Loucy (cell line): ENCODE data around the gene SLC35E1.

ENCODE experiments used
- EZH2phosphoT487 ChIP-seq: fragments of 200-600 bp; IDR thresholded peaks from 2 replicates; pipeline ENCODE4 v1.6.1; 2018; ENCODE audit warnings: antibody characterized with exemption, mild to moderate bottlenecking, moderate library complexity, borderline replicate concordance
- TF ChIP-seq, protein P1 (sequence below): fragments of 200-600 bp; sonication (generic); conservative IDR thresholded peaks from 2 replicates; pipeline ENCODE4 v1.5.1; 2014; ENCODE audit warnings: mild to moderate bottlenecking, antibody characterized with exemption, low read length

DNA sequence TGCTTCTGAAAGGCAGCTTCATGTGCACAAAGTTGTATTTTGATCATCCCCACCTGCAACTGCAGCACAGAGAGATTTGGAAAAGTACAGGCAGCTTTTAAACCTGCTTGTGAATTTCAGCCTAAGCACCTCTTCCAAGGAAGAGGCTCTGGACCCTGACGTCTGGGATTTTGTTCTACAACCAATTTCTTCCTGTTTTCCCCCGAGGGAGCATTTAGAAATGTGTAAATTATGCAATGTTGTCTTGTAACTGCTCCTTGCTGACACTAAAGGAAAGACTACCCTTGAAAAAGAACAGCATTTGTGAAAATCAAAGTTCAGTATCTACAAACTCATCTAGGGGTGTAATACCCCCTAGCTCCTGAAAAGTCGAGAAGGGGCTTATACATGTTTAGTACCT, 40.4 kb upstream of the SLC35E1 start:
- TF ChIP-seq, protein P1, sequence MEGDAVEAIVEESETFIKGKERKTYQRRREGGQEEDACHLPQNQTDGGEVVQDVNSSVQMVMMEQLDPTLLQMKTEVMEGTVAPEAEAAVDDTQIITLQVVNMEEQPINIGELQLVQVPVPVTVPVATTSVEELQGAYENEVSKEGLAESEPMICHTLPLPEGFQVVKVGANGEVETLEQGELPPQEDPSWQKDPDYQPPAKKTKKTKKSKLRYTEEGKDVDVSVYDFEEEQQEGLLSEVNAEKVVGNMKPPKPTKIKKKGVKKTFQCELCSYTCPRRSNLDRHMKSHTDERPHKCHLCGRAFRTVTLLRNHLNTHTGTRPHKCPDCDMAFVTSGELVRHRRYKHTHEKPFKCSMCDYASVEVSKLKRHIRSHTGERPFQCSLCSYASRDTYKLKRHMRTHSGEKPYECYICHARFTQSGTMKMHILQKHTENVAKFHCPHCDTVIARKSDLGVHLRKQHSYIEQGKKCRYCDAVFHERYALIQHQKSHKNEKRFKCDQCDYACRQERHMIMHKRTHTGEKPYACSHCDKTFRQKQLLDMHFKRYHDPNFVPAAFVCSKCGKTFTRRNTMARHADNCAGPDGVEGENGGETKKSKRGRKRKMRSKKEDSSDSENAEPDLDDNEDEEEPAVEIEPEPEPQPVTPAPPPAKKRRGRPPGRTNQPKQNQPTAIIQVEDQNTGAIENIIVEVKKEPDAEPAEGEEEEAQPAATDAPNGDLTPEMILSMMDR = no peak
- no peak for TF ChIP-seq EZH2phosphoT487
